Keratinocyte (primary cell): ENCODE results near the gene KCNJ6. TPM values are rescaled to one million over a fixed set of nuclear protein-coding genes. Genes with fewer than 3 reads are reported as not detected.

ENCODE experiments used
- DNase-seq: peaks from one replicate; pipeline ENCODE4 v3.0.0-alpha.2; 2011; ENCODE audit warnings: low read depth, missing footprints, low spot score
- FAIRE-seq: peaks from 2 replicates; lab custom pipeline; 2011; peaks lifted over from hg19 to GRCh38; lab: Jason Lieb, UNC
- H2AFZ ChIP-seq: 2 replicates; pipeline ENCODE4 v1.6.0; 2012; ENCODE audit warnings: low read length, control low read depth, inconsistent platforms; ENCODE audit not compliant: control insufficient read depth
- H3K27ac ChIP-seq: 2 replicates; pipeline ENCODE4 v1.5.1; 2011; ENCODE audit warnings: low read length; ENCODE audit not compliant: control insufficient read depth, insufficient read depth
- H3K27me3 ChIP-seq: 3 replicates; pipeline ENCODE4 v1.6.0; 2011; ENCODE audit warnings: low read length; ENCODE audit not compliant: control insufficient read depth, insufficient read depth; ENCODE audit errors: extremely low read depth
- H3K36me3 ChIP-seq, 2 experiments: 2 replicates in 1 of 2; 3 replicates in 1 of 2; pipeline ENCODE4 v1.5.1; 2011; ENCODE audit warnings: low read length in 2 of 2, mild to moderate bottlenecking in 1 of 2; ENCODE audit not compliant: control insufficient read depth in 2 of 2, insufficient read depth in 2 of 2; ENCODE audit errors: extremely low read depth in 1 of 2
- H3K4me1 ChIP-seq: 3 replicates; pipeline ENCODE4 v1.5.1; 2011; ENCODE audit warnings: low read length; ENCODE audit not compliant: control insufficient read depth, insufficient read depth; ENCODE audit errors: extremely low read depth
- H3K4me2 ChIP-seq: 3 replicates; pipeline ENCODE4 v1.6.0; 2011; ENCODE audit warnings: low read depth, low read length; ENCODE audit not compliant: control insufficient read depth, insufficient read depth; ENCODE audit errors: extremely low read depth
- H3K4me3 ChIP-seq, 3 experiments: fragments of 200-600 bp in 1 of 3; sonication (generic) in 1 of 3; 2 replicates in 2 of 3; 3 replicates in 1 of 3; pipeline ENCODE4 v1.5.1; 2011 to 2016; ENCODE audit warnings: low read length in 3 of 3, mild to moderate bottlenecking in 3 of 3, control low read depth in 2 of 3, inconsistent platforms in 1 of 3, low read depth in 1 of 3, mixed read lengths in 1 of 3, mixed run types in 1 of 3, moderate library complexity in 1 of 3; ENCODE audit not compliant: control insufficient read depth in 2 of 3, insufficient read depth in 2 of 3; ENCODE audit errors: extremely low read depth in 1 of 3
- H3K79me2 ChIP-seq: 2 replicates; pipeline ENCODE4 v1.6.0; 2012; ENCODE audit warnings: low read length; ENCODE audit not compliant: control insufficient read depth, insufficient read depth
- H3K9ac ChIP-seq: 3 replicates; pipeline ENCODE4 v1.6.0; 2011; ENCODE audit warnings: low read length; ENCODE audit not compliant: control insufficient read depth, insufficient read depth; ENCODE audit errors: extremely low read depth
- H3K9me1 ChIP-seq: 3 replicates; pipeline ENCODE4 v1.6.0; 2011; ENCODE audit warnings: low read length; ENCODE audit not compliant: control insufficient read depth, insufficient read depth; ENCODE audit errors: extremely low read depth
- H3K9me3 ChIP-seq: 2 replicates; pipeline ENCODE4 v1.5.1; 2012; ENCODE audit warnings: low read depth, low read length; ENCODE audit not compliant: control insufficient read depth
- H4K20me1 ChIP-seq: 3 replicates; pipeline ENCODE4 v1.6.0; 2011; ENCODE audit warnings: low read length; ENCODE audit not compliant: control insufficient read depth, insufficient read depth; ENCODE audit errors: extremely low read depth
- EZH2 ChIP-seq: IDR thresholded peaks from one replicate; pipeline ENCODE4 v1.6.1; 2012; ENCODE audit warnings: inconsistent platforms, mild to moderate bottlenecking, low read length, moderate library complexity
- dilution Hi-C: fragments of 300-500 bp; cut with MboI; formaldehyde crosslinking; loops from one replicate; pipeline ENCODE4 v1.7.0; 2020; ENCODE audit warnings: low sequenced_read_pairs; ENCODE audit not compliant: extremely low pct_ligation_motif_present
- polyA plus RNA-seq, 5 experiments: library from polyadenylated mRNA; depleted of rRNA in 3 of 5; stranded (reverse) in 3 of 5; stranded (forward) in 1 of 5; unstranded in 1 of 5; fragments of >200 nt; gene quantifications; 1 replicate in 1 of 5; 2 replicates in 3 of 5; 3 replicates in 1 of 5; pipeline versions ENCODE4 v1.2.1 to v1.2.3, GENCODE V29; 2011 to 2012; ENCODE audit warnings: missing spikeins in 2 of 5, low read depth in 1 of 5, low replicate concordance in 1 of 5
- TF ChIP-seq, protein P1 (sequence below), 3 experiments: IDR thresholded peaks in 1 of 3; conservative IDR thresholded peaks in 1 of 3; optimal IDR thresholded peaks in 1 of 3; 2 replicates in 2 of 3; 3 replicates in 1 of 3; pipeline versions ENCODE3 to v1.5.1; 2011; ENCODE audit warnings: low read length in 3 of 3, mild to moderate bottlenecking in 3 of 3, moderate library complexity in 2 of 3, control low read depth in 1 of 3, inconsistent platforms in 1 of 3; ENCODE audit not compliant: insufficient read depth in 2 of 3; ENCODE audit errors: extremely low read depth in 1 of 3

The KCNJ6 gene
- polyA plus RNA-seq, 1 donor (not counting 4 experiments of a cell fraction or from before 2014, with no cell fraction given) = not detected

DNA sequence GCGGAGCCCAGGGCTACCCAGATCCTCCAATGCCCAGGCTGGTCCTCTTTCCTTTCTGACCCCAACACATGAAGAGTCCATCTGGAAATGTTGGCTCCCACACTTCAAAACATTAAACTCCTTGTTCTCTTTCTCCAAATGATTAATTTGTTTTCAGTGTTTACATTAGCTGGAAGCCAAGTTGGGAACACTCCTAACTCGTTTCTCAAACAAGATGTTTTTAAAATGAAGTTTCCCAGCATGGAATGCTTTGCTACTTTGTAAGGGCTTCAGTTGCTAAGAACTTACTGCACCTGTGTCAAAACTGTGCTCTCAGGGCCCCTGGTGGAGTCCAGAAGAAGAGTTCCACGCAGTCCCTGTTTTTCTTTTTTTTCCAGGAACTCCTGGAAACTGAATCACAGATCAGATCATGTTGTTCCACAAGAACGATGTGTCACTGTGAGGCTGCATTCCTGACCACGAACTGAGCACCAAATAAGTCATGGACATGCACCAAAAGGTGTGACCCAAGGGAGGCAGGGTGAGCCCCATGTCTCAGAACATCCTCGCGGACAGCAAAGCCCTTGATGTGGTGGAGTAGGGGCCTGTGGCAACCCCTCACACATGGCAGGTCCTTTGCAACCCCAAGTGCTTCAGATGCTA lies 257.3 kb downstream of the KCNJ6 start:
- no peak overlapping the region for H2AFZ ChIP-seq
- H3K4me2 ChIP-seq = no peak overlapping the region
- DNase-seq (peak; percentile 76), FAIRE-seq (peak; percentile 46)
- H3K9me3 ChIP-seq = no peaks in the 10 kb centered on the region
- H3K9ac ChIP-seq = no peak overlapping the region
- no peaks in the 10 kb centered on the region for H4K20me1 ChIP-seq
- no peak overlapping the region for H3K4me3 ChIP-seq
- H3K27me3 ChIP-seq = no peaks in the 10 kb centered on the region
- peaks cover 7% of the 10 kb centered on the region for H3K4me1 ChIP-seq
- H3K27ac ChIP-seq = no peak overlapping the region
- TF ChIP-seq EZH2 = no peak
- TF ChIP-seq, protein P1, sequence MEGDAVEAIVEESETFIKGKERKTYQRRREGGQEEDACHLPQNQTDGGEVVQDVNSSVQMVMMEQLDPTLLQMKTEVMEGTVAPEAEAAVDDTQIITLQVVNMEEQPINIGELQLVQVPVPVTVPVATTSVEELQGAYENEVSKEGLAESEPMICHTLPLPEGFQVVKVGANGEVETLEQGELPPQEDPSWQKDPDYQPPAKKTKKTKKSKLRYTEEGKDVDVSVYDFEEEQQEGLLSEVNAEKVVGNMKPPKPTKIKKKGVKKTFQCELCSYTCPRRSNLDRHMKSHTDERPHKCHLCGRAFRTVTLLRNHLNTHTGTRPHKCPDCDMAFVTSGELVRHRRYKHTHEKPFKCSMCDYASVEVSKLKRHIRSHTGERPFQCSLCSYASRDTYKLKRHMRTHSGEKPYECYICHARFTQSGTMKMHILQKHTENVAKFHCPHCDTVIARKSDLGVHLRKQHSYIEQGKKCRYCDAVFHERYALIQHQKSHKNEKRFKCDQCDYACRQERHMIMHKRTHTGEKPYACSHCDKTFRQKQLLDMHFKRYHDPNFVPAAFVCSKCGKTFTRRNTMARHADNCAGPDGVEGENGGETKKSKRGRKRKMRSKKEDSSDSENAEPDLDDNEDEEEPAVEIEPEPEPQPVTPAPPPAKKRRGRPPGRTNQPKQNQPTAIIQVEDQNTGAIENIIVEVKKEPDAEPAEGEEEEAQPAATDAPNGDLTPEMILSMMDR (optimal IDR thresholded peaks at IDR 0.05 in 1 of 3, IDR thresholded peaks at IDR 0.05 in 1 of 3, conservative IDR thresholded peaks at IDR 0.05 in 1 of 3; ENCODE audit: extremely low read depth in 1 of 3, insufficient read depth in 2 of 3, low read length in 3 of 3) = peak in 2 of 3 experiments; percentile 29 to 35
- H3K36me3 ChIP-seq = no peaks in the 10 kb centered on the region
- no peaks in the 10 kb centered on the region for H3K79me2 ChIP-seq
- H3K9me1 ChIP-seq = no peaks in the 10 kb centered on the region
- dilution Hi-C loops = no loop called here

DNA sequence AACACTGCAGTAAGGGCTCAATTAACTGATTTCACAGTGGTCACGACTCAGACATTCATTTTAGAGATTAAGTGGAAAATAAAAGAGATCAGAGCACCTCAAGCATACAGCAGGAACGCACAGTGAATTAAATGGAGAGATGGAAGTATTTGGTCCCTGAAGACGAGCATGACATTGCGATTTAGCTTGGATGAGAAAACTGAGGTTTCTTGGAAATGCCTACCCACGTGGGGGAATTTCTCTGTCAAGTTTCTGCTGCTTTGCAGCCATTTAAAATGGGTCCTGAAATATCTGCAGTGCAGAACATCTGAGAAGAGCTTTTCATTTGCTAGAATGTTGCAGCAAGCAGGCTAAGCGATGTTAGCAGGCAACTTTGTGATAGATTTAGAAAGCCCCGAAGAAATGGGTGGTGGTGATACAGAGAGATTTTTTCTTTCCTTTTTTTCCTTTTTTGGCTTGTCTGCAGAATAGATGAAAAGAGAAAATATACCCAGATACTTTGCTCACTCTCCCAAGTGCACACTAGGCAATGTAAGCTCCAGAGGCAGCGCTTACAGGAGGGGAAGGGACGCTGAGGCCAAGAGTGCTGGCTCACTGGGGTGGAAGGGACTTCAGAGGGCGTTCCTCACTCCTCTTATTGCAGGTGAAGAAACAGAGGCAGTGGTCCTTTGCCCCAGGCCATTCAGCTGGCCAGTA lies 258.0 kb downstream of the KCNJ6 start:
- Histone ChIP-seq H3K27ac (no peak overlapping the region), H3K9me1 (no peaks in the 10 kb centered on the region)
- dilution Hi-C loops = no loop called here

More for the DNA sequence above, 258.0 kb downstream of the KCNJ6 start:
- H3K4me3 ChIP-seq = no peak overlapping the region
- H4K20me1 ChIP-seq = no peaks in the 10 kb centered on the region
- FAIRE-seq (no peak), DNase-seq (no peak)
- H3K4me1 ChIP-seq = peaks cover 7% of the 10 kb centered on the region
- no peaks in the 10 kb centered on the region for H3K79me2 ChIP-seq
- H3K27me3 ChIP-seq = no peaks in the 10 kb centered on the region
- H3K36me3 ChIP-seq = no peaks in the 10 kb centered on the region
- no peak overlapping the region for H2AFZ ChIP-seq
- H3K9me3 ChIP-seq = no peaks in the 10 kb centered on the region
- H3K9ac ChIP-seq = no peak overlapping the region
- no peak overlapping the region for H3K4me2 ChIP-seq
- TF ChIP-seq EZH2 = no peak
- TF ChIP-seq, protein P1 (optimal IDR thresholded peaks at IDR 0.05 in 1 of 3, IDR thresholded peaks at IDR 0.05 in 1 of 3, conservative IDR thresholded peaks at IDR 0.05 in 1 of 3; ENCODE audit: extremely low read depth in 1 of 3, insufficient read depth in 2 of 3, low read length in 3 of 3) = no peak
